Left ventricle myocardium inferior (tissue), 1 donor: ENCODE results near the gene STK32A. TPM values are rescaled to one million over a fixed set of nuclear protein-coding genes. Genes with fewer than 3 reads are reported as not detected.

Experiments
- DNase-seq: peaks from one replicate; pipeline ENCODE4 v3.0.0-alpha.2; 2020
- H3K27ac ChIP-seq: fragments of 200-600 bp; replicated peaks from 2 replicates; pipeline ENCODE4 v1.8.0; 2021
- H3K27me3 ChIP-seq: fragments of 200-600 bp; 2 replicates; pipeline ENCODE4 v1.8.0; 2021; ENCODE audit warnings: low read depth
- H3K36me3 ChIP-seq: fragments of 200-600 bp; 2 replicates; pipeline ENCODE4 v1.8.0; 2021
- H3K4me1 ChIP-seq: fragments of 200-600 bp; 2 replicates; pipeline ENCODE4 v1.8.0; 2021
- H3K4me3 ChIP-seq: fragments of 200-600 bp; 2 replicates; pipeline ENCODE4 v1.8.0; 2021; ENCODE audit warnings: mild to moderate bottlenecking, moderate library complexity
- H3K9me3 ChIP-seq: fragments of 200-600 bp; replicated peaks from 2 replicates; pipeline ENCODE4 v1.8.0; 2021
- intact Hi-C: fragments of 100-400 bp; cut with micrococcal nuclease; formaldehyde crosslinking; loops from one replicate; pipeline ENCODE4 v1.11.0; 2022
- total RNA-seq: library from RNA; stranded (reverse); fragmentation: NEBNext Ultra II Directional; extraction: Animal tissue kit (Norgen Biotek cat#: 25700); gene quantifications from one replicate; pipeline ENCODE4 v1.2.1, GENCODE V29; 2021
- TF ChIP-seq, protein P1 (sequence below): fragments of 200-600 bp; IDR thresholded peaks from 2 replicates; pipeline ENCODE4 v1.8.0; 2021; ENCODE audit warnings: antibody characterized with exemption, mild to moderate bottlenecking, borderline replicate concordance
- donor health status: DM: no; HTN: yes; CAD: no; lungs with severe emphysema.

The STK32A gene
- total RNA-seq, 1 donor from 2014 or later: 0.80 TPM

DNA sequence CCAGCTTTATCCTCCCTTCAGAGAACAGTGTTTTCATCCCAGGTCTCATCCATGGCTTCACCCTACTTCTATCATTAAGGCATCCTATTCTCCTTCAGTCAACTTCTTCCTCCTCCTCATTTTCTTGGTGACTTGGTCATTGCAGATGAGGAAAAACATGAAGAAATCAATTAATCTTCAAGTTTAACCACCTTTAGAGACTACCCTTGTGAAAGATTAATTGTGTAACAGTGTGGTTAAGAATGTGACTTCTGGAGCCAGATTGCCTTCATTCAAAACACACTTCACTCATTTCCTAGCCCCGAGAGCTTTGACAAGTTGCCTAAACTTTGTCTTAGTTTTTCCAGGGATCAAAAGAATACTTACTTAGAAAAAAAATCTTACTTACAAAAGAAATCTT lies 110.0 kb downstream of the STK32A start:
- Histone ChIP-seq H3K9me3 (no peaks in the 10 kb centered on the region), H3K27ac (no peak overlapping the region), H3K36me3 (no peaks in the 10 kb centered on the region), H3K27me3 (no peaks in the 10 kb centered on the region), H3K4me3 (no peak overlapping the region), H3K4me1 (no peaks in the 10 kb centered on the region)
- TF ChIP-seq, protein P1, sequence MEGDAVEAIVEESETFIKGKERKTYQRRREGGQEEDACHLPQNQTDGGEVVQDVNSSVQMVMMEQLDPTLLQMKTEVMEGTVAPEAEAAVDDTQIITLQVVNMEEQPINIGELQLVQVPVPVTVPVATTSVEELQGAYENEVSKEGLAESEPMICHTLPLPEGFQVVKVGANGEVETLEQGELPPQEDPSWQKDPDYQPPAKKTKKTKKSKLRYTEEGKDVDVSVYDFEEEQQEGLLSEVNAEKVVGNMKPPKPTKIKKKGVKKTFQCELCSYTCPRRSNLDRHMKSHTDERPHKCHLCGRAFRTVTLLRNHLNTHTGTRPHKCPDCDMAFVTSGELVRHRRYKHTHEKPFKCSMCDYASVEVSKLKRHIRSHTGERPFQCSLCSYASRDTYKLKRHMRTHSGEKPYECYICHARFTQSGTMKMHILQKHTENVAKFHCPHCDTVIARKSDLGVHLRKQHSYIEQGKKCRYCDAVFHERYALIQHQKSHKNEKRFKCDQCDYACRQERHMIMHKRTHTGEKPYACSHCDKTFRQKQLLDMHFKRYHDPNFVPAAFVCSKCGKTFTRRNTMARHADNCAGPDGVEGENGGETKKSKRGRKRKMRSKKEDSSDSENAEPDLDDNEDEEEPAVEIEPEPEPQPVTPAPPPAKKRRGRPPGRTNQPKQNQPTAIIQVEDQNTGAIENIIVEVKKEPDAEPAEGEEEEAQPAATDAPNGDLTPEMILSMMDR: no peak
- DNase-seq: no peak
- intact Hi-C loops: no loop called here

GRCh38 chr5:147346006-147346561 lies 111.3 kb downstream of the STK32A start:
- TF ChIP-seq, protein P1: no peak
- no peak for DNase-seq
- Histone ChIP-seq H3K27me3 (no peaks in the 10 kb centered on the region), H3K9me3 (no peaks in the 10 kb centered on the region), H3K4me3 (no peak overlapping the region), H3K4me1 (no peaks in the 10 kb centered on the region), H3K36me3 (no peaks in the 10 kb centered on the region), H3K27ac (no peak overlapping the region)
- intact Hi-C loops: no loop called here

DNA sequence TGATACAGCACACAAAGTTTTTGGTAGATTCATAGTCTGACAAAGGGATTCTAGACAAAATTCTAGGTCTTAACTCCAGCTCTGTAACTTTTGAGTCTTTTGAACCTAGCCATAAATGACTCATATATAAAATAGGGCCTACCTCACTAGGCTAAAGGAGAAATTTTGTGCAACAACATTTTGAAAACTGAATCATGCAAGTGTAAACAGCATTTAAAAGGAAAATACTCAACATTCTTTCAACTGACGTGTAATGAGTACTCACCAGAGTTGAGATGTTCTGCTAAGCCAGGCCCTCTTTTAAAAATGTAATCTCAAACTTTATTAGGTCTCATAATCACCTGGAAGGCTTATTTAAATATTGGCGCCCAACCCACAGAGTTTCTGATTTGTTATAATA lies 113.2 kb downstream of the STK32A start:
- Histone ChIP-seq H3K4me1 (no peaks in the 10 kb centered on the region), H3K27ac (no peak overlapping the region), H3K27me3 (peaks cover 4% of the 10 kb centered on the region), H3K36me3 (no peaks in the 10 kb centered on the region), H3K4me3 (no peak overlapping the region), H3K9me3 (no peaks in the 10 kb centered on the region)
- TF ChIP-seq, protein P1: no peak
- intact Hi-C loops: no loop called here
- no peak for DNase-seq

DNA sequence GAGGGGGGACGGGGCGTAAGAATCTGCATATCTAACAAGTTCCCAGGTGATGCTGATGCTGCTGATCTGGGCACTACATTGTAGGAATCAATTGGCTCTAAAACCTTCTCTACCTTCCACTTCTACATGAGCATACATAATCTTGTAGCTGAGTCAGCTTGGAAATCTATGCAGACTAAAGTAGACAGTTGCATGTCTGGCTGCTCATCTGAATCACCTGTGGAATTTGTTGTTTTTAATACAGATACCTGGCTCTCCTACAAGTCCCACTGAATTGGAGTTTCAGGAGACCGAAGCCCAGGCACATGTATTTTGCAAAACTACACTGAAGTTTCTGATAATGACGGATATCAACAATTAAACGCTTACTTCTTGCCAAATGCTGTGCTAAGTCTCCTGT lies 113.6 kb downstream of the STK32A start:
- TF ChIP-seq, protein P1: no peak
- DNase-seq: no peak
- Histone ChIP-seq H3K9me3 (no peaks in the 10 kb centered on the region), H3K4me3 (no peak overlapping the region), H3K27ac (no peak overlapping the region), H3K27me3 (peaks cover 8% of the 10 kb centered on the region), H3K36me3 (no peaks in the 10 kb centered on the region), H3K4me1 (no peaks in the 10 kb centered on the region)
- intact Hi-C loops: no loop called here

GRCh38 chr5:147349241-147349640 lies 114.4 kb downstream of the STK32A start:
- TF ChIP-seq, protein P1: no peak
- no peak for DNase-seq
- no peak overlapping the region for H3K4me3 ChIP-seq
- intact Hi-C loops: no loop called here
- peaks cover 10% of the 10 kb centered on the region for H3K27me3 ChIP-seq
- no peaks in the 10 kb centered on the region for H3K36me3 ChIP-seq
- no peak overlapping the region for H3K27ac ChIP-seq
- H3K9me3 ChIP-seq: no peaks in the 10 kb centered on the region
- H3K4me1 ChIP-seq: no peaks in the 10 kb centered on the region

DNA sequence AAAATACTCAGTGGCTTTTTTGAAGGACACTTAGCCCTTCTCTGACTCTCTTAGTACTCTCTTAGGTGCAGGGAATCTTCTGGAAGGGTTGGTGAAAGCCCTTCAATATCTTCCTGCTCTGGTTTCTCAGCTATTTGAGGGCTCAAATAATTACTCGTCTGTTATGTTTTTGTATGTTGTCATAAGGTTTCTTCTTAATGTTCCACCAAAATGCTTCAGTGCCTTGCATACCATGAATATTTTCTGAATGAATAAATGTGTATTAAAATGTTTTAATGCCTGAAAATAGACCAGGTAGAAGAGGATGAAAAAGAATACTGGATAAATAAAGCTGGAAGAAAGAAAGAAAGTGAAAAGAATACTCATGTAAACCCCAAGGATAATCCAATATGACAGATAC lies 124.3 kb downstream of the STK32A start:
- Histone ChIP-seq H3K4me1 (no peaks in the 10 kb centered on the region), H3K36me3 (no peaks in the 10 kb centered on the region), H3K4me3 (no peak overlapping the region), H3K27ac (no peak overlapping the region), H3K27me3 (peaks cover 12% of the 10 kb centered on the region), H3K9me3 (peaks cover 4% of the 10 kb centered on the region)
- no peak for DNase-seq
- intact Hi-C loops: no loop called here
- TF ChIP-seq, protein P1: no peak
